Fibroblast of the conjunctiva (primary cell): ENCODE results near the gene MPG.
"Not testable (repeated sequence)": the region's sequence is repeated elsewhere in the genome, so short reads cannot be mapped to it uniquely, and the experiment has no call there.

Experiments
- DNase-seq: peaks from one replicate; pipeline ENCODE4 v3.0.0-alpha.2; 2010; ENCODE audit warnings: low read depth

Gene MPG, protein sequence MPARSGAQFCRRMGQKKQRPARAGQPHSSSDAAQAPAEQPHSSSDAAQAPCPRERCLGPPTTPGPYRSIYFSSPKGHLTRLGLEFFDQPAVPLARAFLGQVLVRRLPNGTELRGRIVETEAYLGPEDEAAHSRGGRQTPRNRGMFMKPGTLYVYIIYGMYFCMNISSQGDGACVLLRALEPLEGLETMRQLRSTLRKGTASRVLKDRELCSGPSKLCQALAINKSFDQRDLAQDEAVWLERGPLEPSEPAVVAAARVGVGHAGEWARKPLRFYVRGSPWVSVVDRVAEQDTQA

DNA sequence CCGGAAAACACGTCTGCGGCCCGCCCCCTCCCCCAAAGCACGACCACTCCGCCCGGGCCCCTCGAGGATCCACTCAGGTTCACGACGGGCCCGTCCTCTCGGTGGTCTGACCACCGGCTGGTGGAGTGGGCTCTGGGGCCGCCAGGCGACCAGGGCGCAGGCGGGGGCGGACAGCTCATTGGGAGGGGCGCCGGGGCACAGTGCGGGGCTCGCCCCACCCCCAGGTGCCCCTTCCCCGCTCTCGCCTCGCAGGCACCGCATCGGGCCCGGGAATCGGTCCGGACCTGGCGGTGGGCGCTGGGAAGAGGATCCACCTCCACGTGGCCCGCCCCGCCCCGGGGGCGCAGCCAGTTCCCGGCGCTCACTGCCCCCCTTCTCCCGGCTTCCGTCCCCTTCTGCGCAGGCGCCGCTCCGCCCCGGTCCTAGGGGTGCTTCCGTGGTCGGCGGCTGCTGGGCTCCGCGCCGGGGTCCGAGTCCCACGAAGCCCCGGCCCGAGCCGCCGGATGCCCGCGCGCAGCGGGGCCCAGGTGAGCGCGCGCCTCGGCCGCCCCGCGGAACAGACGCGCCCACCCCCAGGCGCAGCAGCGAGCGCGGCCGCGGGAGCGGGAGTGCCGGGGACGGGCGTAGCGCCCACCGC lies at the start of gene MPG:
MPG (plus strand) TSS at position 419 of the 637 bp plus-strand sequence; CDS start at position 504, 85 bp downstream.
- DNase-seq: peak; percentile 64

DNA sequence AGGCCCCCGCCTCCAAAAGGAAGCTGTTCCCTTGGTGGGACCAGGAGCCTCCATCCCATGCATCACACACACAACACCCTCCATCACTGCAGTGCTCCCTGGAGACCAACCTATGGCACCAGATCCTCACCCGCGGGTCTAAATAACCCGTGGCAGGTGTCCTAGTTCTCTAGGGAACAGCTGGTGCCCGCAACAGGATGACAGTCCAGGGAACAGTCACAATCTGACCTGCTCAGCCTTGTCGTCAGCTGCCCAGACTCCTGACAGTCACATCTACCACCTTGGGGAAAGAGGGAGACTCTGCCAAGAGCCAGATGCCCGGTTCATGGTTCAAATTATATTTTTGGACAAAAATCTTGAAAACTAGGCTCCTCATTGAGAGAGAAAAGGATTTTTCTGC lies 47.4 kb upstream of the MPG start:
- DNase-seq: not testable (repeated sequence)

DNA sequence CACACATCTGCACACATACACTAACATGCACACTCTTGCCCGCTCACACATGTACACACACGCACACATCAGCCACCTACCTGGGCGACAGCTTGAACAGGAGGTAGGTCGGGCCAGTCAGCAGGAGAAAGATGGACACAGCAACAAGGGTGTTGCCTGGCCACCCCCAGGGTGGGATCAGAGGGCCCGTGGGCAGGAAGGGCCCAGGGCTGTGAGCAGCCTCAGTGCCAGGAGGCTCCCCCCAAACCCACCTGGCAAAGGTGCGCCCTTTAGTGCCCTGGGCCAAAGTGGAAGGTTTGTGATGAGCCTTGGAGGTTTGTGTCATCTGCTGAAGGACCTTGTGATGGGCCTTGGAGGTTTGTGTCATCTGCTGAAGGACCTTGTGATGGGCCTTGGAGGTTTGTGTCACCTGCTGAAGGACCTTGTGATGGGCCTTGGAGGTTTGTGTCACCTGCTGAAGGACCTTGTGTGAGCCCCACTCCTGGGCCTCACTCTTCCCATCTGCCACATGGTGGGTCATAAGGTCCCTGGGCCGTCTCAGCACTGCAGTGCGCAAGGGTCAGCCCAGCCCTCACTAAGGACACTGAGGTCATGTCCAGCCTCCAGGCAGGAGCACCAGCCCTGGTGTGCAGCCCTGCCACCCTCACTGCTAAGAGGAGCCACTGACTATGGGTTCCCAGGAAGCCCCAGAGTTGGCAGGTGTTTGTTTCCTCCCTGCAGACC lies 44.7 kb upstream of the MPG start:
- not testable (repeated sequence) for DNase-seq

DNA sequence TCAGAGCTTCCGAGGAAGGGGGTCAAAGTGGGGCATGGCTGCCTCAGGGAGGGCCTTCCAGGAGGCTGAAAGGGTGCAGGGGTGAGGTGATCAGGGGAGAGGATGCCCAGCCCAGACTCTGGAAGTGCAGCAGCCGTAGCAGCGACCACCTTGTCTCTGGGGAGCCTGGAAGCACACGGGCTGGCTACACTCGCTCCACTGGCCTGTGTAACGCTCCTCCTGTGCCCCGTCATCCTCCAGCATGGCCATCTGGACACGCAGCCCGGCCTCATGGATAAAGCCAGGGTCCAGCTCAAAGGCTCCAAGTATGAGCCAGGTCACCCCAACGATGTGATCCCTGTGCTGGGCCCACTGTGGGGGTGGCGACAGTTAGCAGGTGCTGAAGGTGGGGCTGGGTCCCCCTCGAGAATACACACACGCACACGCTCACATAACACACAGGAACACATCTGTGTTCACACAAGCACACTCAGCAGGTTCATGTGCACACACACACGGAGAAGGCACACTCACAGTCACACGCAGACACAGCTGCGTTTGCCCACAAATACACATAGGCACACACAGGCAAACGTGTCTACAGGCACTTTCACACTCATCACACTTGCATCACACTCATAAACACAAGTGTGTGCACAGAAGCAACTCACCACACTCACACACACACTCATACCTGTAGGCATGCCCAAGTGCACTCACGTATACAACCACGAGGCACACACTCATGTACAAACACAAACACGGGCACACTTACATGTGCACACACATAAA lies 44.0 kb upstream of the MPG start:
- no peak for DNase-seq

- no peak for DNase-seq
Observed at GRCh38 chr16:34648-34987, 43.4 kb upstream of the MPG start.

- DNase-seq: no peak
Observed at GRCh38 chr16:35011-35677, 42.9 kb upstream of the MPG start.

GRCh38 chr16:35678-36305 lies 42.2 kb upstream of the MPG start:
- DNase-seq: no peak

GRCh38 chr16:36336-36984 lies 41.6 kb upstream of the MPG start:
- DNase-seq: no peak

DNA sequence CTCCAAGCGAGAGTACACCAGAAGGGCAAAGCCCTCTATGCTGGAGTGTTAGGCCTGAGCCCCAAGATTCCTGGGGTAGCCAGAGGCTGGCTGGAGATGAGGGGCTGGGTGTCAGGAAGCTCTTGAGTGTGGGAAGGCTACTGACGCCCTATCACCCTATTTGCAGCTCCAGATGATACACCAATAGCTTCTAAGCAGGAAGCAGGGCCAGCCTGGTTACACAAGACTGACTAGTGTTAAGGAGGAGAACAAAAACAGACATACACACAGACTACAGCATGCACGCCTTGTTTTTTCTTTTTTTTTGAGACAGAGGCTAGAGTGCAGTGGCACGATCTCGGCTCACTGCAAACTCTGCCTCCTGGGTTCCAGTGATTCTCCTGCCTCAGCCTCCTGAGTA lies 40.5 kb upstream of the MPG start:
- no peak for DNase-seq

GRCh38 chr16:38206-38605 lies 39.8 kb upstream of the MPG start:
- DNase-seq: not testable (repeated sequence)

- no peak for DNase-seq
Observed at GRCh38 chr16:38941-39892, 38.8 kb upstream of the MPG start.

GRCh38 chr16:41439-42068 lies 36.5 kb upstream of the MPG start:
- no peak for DNase-seq

DNA sequence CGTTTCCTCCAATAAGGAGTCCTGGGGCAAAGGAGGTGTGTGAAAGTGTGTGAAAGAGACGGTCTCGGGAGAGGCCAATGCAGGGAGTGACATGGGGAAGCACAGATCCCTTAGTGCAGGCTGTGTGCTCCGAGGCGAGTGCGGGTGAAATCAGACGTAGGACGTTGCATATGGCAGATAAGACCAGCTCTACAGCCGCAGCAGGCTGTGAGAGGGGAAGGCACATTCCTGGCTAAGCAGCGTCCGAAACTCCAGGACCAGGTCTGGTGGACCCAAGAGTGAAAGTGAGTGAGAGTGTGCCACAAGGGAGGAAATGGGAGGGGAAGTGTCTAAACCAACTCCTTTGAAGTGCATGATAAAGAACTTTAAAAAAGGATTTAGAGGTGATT lies 36.0 kb upstream of the MPG start:
- no peak for DNase-seq

GRCh38 chr16:42691-43090 lies 35.3 kb upstream of the MPG start:
- DNase-seq: no peak

DNA sequence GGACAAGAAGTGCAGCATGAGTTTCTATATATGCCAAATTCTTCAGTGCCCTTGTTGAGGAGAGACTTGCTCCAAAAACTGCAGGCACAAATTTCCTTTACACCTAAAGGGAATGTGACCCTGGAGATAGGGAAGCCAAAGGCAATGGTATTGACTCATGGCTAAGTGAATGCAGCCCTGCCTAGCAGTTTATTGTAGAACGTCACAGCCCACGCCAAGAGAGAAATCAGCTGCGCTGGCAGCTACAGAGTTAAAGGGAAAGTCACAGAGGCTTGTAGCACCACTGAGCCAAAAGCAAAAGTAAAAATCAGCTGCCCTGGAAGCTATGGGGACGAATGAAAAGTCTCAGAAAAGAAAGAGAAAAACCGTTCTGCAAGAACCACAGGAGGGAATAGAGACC lies 34.7 kb upstream of the MPG start:
- DNase-seq: no peak

GRCh38 chr16:44655-45054 lies 33.4 kb upstream of the MPG start:
- no peak for DNase-seq

GRCh38 chr16:45454-45853 lies 32.6 kb upstream of the MPG start:
- DNase-seq: no peak

- not testable (repeated sequence) for DNase-seq
Observed at GRCh38 chr16:46510-46909, 31.5 kb upstream of the MPG start.

- DNase-seq: no peak
Observed at GRCh38 chr16:47234-47633, 30.8 kb upstream of the MPG start.
